ENCODE measurements around the gene SH2B3. TPM values are rescaled to one million over a fixed set of nuclear protein-coding genes. Genes with fewer than 3 reads are reported as not detected.

The SH2B3 gene
- total RNA-seq, 1 experiment from 2014 or later, result 6.5 TPM

GRCh38 chr12:111404362-111405148, 1.2 kb upstream of the SH2B3 start:
- no peaks in the 10 kb centered on the region for H4K20me1 ChIP-seq (ENCODE audit: insufficient read depth)
- H3K79me2 ChIP-seq (ENCODE audit: low read depth), result peaks cover 33% of the 10 kb centered on the region
- peaks cover 43% of the 10 kb centered on the region for H3F3A ChIP-seq (ENCODE audit: insufficient read depth, low read depth)
- H2AFZ ChIP-seq, result no peak overlapping the region
- peaks cover 41% of the 10 kb centered on the region for H3K4me1 ChIP-seq (replicated peaks; ENCODE audit: insufficient read depth)
- CTCF ChIA-PET, result no interaction called here
- intact Hi-C loops (cut with micrococcal nuclease; ENCODE audit: unreplicated experiment), result no loop called here
- no peaks in the 10 kb centered on the region for H3K27me3 ChIP-seq (ENCODE audit: insufficient read depth, low read depth)
- no peaks in the 10 kb centered on the region for H3K9me3 ChIP-seq (ENCODE audit: insufficient read depth, low read depth)
- TF ChIP-seq EZH2 (IDR thresholded peaks at IDR 0.05; ENCODE audit: low read depth) (no peak), CTCF (conservative IDR thresholded peaks at IDR 0.05) (no peak)
- no peak for DNase-seq
- POLR2A ChIA-PET (ENCODE audit: unreplicated experiment), result no interaction called here
- no peaks in the 10 kb centered on the region for H3K36me3 ChIP-seq (ENCODE audit: low read depth)
- H3K4me2 ChIP-seq, result peak overlapping the region; percentile 53
- H3K27ac ChIP-seq, result 0 out of 2 replicates have a peak overlapping the region, but pooled peaks have one; percentile 30
- H3K9me2 ChIP-seq (ENCODE audit: insufficient read depth), result no peaks in the 10 kb centered on the region
- BruUV-seq (replicated peaks), result TSS peak; percentile 80
- H3K4me3 ChIP-seq, result no peak overlapping the region

GRCh38 chr12:111405149-111405858, 419 bp upstream of the SH2B3 start:
- Histone ChIP-seq H3F3A (ENCODE audit: insufficient read depth, low read depth) (peaks cover 43% of the 10 kb centered on the region), H3K9me3 (ENCODE audit: insufficient read depth, low read depth) (no peaks in the 10 kb centered on the region), H2AFZ (0 out of 2 replicates have a peak overlapping the region, but pooled peaks have one; percentile 62), H3K4me1 (replicated peaks; ENCODE audit: insufficient read depth) (peaks cover 49% of the 10 kb centered on the region), H3K79me2 (ENCODE audit: low read depth) (peaks cover 33% of the 10 kb centered on the region), H3K27me3 (ENCODE audit: insufficient read depth, low read depth) (no peaks in the 10 kb centered on the region), H4K20me1 (ENCODE audit: insufficient read depth) (no peaks in the 10 kb centered on the region), H3K4me3 (peak overlapping the region; percentile 97), H3K9me2 (ENCODE audit: insufficient read depth) (no peaks in the 10 kb centered on the region), H3K27ac (0 out of 2 replicates have a peak overlapping the region, but pooled peaks have one; percentile 30), H3K4me2 (peak overlapping the region; percentile 53), H3K36me3 (ENCODE audit: low read depth) (no peaks in the 10 kb centered on the region)
- intact Hi-C loops (cut with micrococcal nuclease; ENCODE audit: unreplicated experiment), result no loop called here
- ChIA-PET POLR2A (ENCODE audit: unreplicated experiment) (no interaction called here), CTCF (interaction anchor here (0.7 kb wide), 1 partner anchor 981 kb away, joined by 5 read pairs; no protein-coding TSS in a partner anchor)
- DNase-seq, result peak; percentile 80 to 97
- no TSS peak for BruUV-seq (replicated peaks)
- TF ChIP-seq CTCF (conservative IDR thresholded peaks at IDR 0.05), result peak; percentile 65
- no peak for TF ChIP-seq EZH2 (IDR thresholded peaks at IDR 0.05; ENCODE audit: low read depth)

- no peak for DNase-seq
- POLR2A ChIA-PET (ENCODE audit: unreplicated experiment), result interaction anchor here (0.7 kb wide), 1 partner anchor 434 kb away, joined by 3 read pairs; no protein-coding TSS in a partner anchor
- TF ChIP-seq EZH2 (IDR thresholded peaks at IDR 0.05; ENCODE audit: low read depth) (no peak), CTCF (conservative IDR thresholded peaks at IDR 0.05) (no peak)
- peak overlapping the region; percentile 81 for H2AFZ ChIP-seq
- intact Hi-C loops (cut with micrococcal nuclease; ENCODE audit: unreplicated experiment), result no loop called here
- peak overlapping the region; percentile 97 for H3K4me2 ChIP-seq
- no peaks in the 10 kb centered on the region for H3K9me2 ChIP-seq (ENCODE audit: insufficient read depth)
- H3F3A ChIP-seq (ENCODE audit: insufficient read depth, low read depth), result peaks cover 41% of the 10 kb centered on the region
- H3K36me3 ChIP-seq (ENCODE audit: low read depth), result no peaks in the 10 kb centered on the region
- BruUV-seq (replicated peaks), result TSS peak; percentile 40
- H4K20me1 ChIP-seq (ENCODE audit: insufficient read depth), result no peaks in the 10 kb centered on the region
- peak overlapping the region; percentile 97 for H3K4me3 ChIP-seq
- CTCF ChIA-PET, result no interaction called here
- H3K27ac ChIP-seq, result no peak overlapping the region
- H3K9me3 ChIP-seq (ENCODE audit: insufficient read depth, low read depth), result no peaks in the 10 kb centered on the region
- no peaks in the 10 kb centered on the region for H3K27me3 ChIP-seq (ENCODE audit: insufficient read depth, low read depth)
- H3K4me1 ChIP-seq (replicated peaks; ENCODE audit: insufficient read depth), result peaks cover 55% of the 10 kb centered on the region
- peaks cover 45% of the 10 kb centered on the region for H3K79me2 ChIP-seq (ENCODE audit: low read depth)
These were observed 1.0 kb downstream of the SH2B3 start for GRCh38 chr12:111406474-111407376.
